Left kidney (tissue), 2 donors: Measurements from ENCODE around the gene NKAIN2. TPM values are rescaled to one million over a fixed set of nuclear protein-coding genes. Genes with fewer than 3 reads are reported as not detected.

Experiments
- DNase-seq: peaks from one replicate; pipeline ENCODE4 v3.0.0-alpha.2; 2013
- polyA plus RNA-seq: library from polyadenylated mRNA; unstranded; fragments of 120-200 nt; gene quantifications from one replicate; pipeline ENCODE4 v1.2.1, GENCODE V29; 2013; ENCODE audit not compliant: insufficient read length

The NKAIN2 gene
- polyA plus RNA-seq, 1 donor: 20.6 TPM

DNA sequence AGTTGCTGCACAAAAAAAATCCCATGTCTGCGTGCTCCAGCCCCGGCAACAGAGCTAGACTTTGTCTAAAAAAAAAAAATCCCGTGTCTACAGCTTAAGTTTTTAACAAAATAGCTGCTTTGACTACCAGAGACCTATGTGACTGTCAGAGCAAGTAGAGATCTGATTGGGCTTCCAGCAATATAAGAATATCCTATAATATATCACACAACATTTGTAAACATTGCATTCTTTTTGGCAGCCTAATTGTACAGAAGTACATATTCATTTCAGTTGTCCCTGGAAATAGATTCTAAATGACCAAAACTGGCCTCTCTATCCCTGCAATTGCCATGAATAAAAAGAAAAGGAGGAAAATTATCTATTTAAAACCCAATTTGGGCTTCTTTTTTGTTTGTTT lies 1019.1 kb downstream of the NKAIN2 start:
- DNase-seq: no peak

GRCh38 chr6:124823240-124824111 lies 1019.8 kb downstream of the NKAIN2 start:
- peak; percentile 60 for DNase-seq

DNA sequence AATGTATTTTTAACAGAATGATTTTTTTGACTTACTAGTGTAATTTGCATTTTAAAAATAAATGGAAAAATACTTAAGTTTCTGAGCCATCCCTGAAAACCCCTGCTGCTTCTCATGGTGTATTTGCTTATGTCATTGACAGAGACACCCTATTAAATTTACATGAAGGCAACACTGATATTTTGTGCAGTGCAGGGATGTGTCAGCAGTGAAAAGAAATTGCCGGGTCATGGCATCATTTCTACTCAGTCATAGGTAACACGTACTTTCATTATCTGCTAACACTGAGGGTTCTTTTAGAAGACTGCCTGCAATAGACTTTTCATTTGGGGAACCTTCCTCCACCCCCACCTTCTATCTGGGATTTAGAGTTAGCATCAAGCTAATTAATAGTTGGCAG lies 1021.9 kb downstream of the NKAIN2 start:
- DNase-seq: no peak

DNA sequence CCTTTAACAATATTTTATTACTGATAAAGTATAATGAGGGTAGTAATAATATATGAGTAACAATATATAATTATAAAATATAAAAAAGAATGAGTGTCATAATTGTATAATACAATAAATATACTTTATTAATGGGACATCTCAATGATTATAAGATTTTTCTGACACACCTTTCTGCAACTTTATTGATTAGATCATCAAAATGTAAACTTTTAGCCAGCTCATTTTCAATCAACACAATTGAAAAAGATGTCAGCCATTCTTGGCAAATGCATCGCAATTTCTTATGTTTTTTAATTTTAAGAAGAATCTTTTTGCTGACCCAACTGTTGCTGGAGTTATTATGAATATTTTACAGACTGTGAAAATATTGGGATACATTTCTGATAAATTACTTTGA lies 1026.2 kb downstream of the NKAIN2 start:
- DNase-seq: no peak

DNA sequence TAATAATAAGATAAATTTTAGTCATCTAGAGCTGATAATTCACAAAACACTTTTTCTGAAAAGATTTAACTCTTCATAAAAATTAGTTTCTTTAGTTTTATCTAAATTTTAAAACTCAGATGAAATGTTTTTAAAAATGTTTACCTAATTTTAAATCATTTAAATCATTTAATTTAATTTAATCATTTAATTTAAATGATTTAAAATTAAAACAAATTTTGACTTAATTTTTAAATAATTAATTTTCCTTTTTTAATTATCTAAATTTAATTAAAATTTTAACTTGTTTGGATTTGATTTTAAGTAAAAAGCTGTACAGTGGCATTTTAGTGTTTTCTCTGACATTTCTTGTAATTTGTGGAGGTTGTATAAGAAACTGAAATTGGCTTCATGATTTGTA lies 1026.8 kb downstream of the NKAIN2 start:
- no peak for DNase-seq

GRCh38 chr6:124854338-124854922 lies 1050.8 kb downstream of the NKAIN2 start:
- no peak for DNase-seq

GRCh38 chr6:124857746-124858145 lies 1054.1 kb downstream of the NKAIN2 start:
- no peak for DNase-seq

DNA sequence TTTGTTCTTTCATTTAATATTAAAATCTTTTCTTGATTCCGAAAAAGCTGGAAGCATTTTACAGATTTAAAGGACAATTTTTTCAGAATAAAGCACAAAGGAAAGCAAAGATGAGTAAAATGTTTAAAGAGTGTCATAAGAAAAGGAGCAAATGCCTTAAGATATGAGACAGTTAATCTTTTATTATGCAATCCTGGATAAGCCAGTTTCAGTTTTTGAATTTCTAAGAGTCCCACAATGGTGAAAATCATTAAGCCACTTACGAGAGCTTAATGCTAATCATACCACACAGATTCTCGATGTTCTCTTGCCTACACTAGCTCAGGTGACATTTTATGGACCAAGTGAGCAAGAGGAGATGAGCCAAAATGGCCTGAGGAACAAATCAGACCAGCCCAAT lies 1054.9 kb downstream of the NKAIN2 start:
- DNase-seq: no peak

DNA sequence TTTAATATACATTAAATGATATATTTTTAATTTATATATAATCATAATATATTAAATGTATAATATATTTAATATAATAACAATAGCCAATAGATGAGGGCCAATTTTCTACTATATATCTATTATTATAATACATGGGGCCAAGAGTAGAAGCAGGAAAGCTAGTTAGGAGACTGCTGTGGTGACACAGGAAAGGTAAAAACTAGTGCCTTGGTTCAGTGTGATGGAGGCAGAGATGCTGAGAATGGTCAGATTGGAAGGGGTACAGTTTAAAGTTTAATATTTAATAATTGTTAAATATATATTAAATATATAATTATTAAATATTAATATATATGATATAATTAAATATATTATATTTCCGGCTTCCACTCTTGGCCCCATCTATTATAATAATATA lies 1055.7 kb downstream of the NKAIN2 start:
- DNase-seq: no peak

- no peak for DNase-seq
Measured at GRCh38 chr6:124866040-124866439, 1062.4 kb downstream of the NKAIN2 start.

DNA sequence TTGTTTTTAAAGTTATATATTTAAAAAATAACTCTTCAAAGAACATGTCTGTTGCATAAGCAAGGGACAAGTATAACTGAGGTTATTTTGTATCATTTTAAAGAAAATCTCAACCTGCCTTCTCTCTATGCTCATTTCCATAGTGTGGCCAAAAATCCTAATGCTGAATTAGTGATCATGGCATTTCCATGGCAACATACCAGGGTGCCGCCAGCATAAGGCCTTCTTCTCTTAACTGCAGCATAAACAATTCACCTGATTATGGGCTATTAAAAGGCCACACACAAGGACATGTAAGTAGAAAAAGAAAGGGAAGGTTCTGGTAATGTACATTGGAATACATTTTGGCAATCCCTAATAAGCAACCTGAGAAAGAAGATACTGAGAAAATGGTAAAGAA lies 1063.5 kb downstream of the NKAIN2 start:
- no peak for DNase-seq

- no peak for DNase-seq
Measured at GRCh38 chr6:124868481-124868880, 1064.8 kb downstream of the NKAIN2 start.

GRCh38 chr6:124869416-124869815 lies 1065.8 kb downstream of the NKAIN2 start:
- DNase-seq: no peak

DNA sequence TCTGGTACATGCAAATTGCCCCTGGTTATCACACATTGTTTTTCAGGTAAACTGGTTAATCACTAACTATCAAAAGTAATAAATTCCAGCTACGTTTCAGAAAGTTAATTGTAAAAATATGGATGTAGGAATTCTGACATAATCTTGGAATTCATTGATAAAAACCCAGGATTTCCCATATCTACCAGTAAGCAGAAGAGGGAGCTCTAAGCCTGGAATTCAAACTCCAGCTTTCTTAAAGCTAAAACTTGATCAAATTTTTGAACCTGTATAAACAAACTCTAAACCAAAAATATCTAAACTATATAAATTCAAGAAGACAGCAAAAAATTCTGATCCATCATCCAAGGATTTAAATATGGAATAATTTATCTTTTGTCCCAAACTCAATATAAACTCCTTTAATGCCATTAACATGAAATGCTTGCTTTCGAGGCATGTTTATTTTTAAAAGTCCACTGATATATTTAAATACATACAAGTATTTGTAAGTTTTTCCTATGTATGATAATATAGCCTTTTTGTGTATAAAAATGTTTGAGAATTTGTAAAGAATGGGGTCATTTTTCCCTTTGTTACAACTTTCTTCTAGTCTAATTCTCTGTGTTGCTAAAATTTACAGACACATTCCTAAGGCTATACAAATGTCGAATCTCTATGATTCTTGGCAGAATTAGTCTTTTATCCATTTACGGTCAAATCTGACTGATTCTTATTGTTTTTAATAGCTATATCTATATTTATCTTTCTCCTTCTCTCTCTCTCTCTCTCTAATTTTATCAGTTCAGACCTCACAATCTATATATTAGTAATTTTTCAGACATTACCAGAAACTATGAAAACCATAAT lies 1067.2 kb downstream of the NKAIN2 start:
- DNase-seq: no peak

- no peak for DNase-seq
Measured at GRCh38 chr6:124872361-124873065, 1068.8 kb downstream of the NKAIN2 start.

GRCh38 chr6:124873066-124873410 lies 1069.4 kb downstream of the NKAIN2 start:
- DNase-seq: no peak

Other genes starting within 250 kb of the NKAIN2 start
- 2.8 TPM for gene TRDN, start 166.9 kb upstream of the NKAIN2 start, polyA plus RNA-seq